Measurements from ENCODE around the gene IFT74.

IFT74 gene

GRCh38 chr9:26946753-26947727, 9.2 kb upstream of the IFT74 start, which contains the start of gene PLAA:
TSS of gene PLAA (minus strand) at chr9:26947242. CDS start at chr9:26947045, 197 bp downstream.
- no peaks in the 10 kb centered on the region for H3K36me3 ChIP-seq (ENCODE audit: control insufficient read depth, low read depth, low read length)
- peaks cover 8% of the 10 kb centered on the region for H3K4me1 ChIP-seq (ENCODE audit: control insufficient read depth, low read depth, low read length)
- no peaks in the 10 kb centered on the region for H3K27me3 ChIP-seq (ENCODE audit: control insufficient read depth, insufficient read depth, low read length)
- no peaks in the 10 kb centered on the region for H3K9me3 ChIP-seq (ENCODE audit: control insufficient read depth, low read depth, low read length)
- peak within 1 kb of the TSS; percentile 74 for H3K27ac ChIP-seq (ENCODE audit: low read length)
- H3K4me3 ChIP-seq (ENCODE audit: low read length), result peak within 1 kb of the TSS; percentile 75
- H3K9ac ChIP-seq (ENCODE audit: low read length), result peak within 1 kb of the TSS; percentile 87

DNA sequence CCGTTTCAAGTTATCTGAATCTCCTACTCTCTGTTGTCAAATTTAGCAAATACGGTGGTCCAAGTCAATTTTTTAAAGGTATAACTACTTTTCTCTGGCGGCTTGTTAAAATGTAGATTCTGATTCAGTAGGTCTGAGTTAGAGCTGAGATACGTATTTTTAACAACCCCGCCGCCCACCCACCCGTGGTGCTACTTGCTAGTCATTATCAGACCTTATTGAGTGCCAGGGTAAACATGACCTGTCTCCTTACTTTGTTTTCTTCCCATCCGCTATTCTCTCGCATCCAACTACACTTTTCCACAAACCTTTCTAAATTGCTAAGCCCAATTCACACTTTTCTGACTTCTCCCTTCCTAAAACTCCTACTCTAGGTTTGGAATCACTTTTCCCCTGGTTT, 8.5 kb upstream of the IFT74 start:
- Histone ChIP-seq H3K4me1 (ENCODE audit: control insufficient read depth, low read depth, low read length) (peaks cover 8% of the 10 kb centered on the region), H3K9ac (ENCODE audit: low read length) (peak overlapping the region; percentile 87), H3K27ac (ENCODE audit: low read length) (peak overlapping the region; percentile 74), H3K4me3 (ENCODE audit: low read length) (peak overlapping the region; percentile 75), H3K27me3 (ENCODE audit: control insufficient read depth, insufficient read depth, low read length) (no peaks in the 10 kb centered on the region), H3K36me3 (ENCODE audit: control insufficient read depth, low read depth, low read length) (no peaks in the 10 kb centered on the region), H3K9me3 (ENCODE audit: control insufficient read depth, low read depth, low read length) (no peaks in the 10 kb centered on the region)

- Histone ChIP-seq H3K27ac (ENCODE audit: low read length) (no peak overlapping the region), H3K9ac (ENCODE audit: low read length) (no peak overlapping the region), H3K27me3 (ENCODE audit: control insufficient read depth, insufficient read depth, low read length) (no peaks in the 10 kb centered on the region), H3K36me3 (ENCODE audit: control insufficient read depth, low read depth, low read length) (no peaks in the 10 kb centered on the region), H3K9me3 (ENCODE audit: control insufficient read depth, low read depth, low read length) (no peaks in the 10 kb centered on the region), H3K4me3 (ENCODE audit: low read length) (no peak overlapping the region), H3K4me1 (ENCODE audit: control insufficient read depth, low read depth, low read length) (peaks cover 8% of the 10 kb centered on the region)
These were observed 6.6 kb upstream of the IFT74 start for GRCh38 chr9:26949637-26950069.

DNA sequence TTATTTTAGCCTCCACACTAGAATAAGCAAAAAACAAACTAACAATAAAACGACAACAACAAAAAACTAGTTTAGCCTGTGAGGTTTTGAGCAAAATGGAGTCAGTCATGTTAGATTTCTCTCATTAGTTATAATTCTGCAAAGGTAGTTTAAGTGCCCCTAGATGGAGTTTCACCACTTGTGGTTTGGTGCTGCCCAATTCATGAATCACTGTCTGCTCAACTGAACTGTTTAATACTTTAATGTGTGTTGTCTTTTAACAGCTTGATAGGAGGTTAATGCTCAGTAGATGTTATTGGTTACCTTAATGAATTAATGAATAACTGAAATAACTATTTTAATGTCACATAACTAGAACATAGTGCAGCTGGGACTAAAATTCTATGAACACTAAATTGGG, 5.7 kb upstream of the IFT74 start:
- no peaks in the 10 kb centered on the region for H3K36me3 ChIP-seq (ENCODE audit: control insufficient read depth, low read depth, low read length)
- H3K4me3 ChIP-seq (ENCODE audit: low read length), result no peak overlapping the region
- no peaks in the 10 kb centered on the region for H3K27me3 ChIP-seq (ENCODE audit: control insufficient read depth, insufficient read depth, low read length)
- H3K9me3 ChIP-seq (ENCODE audit: control insufficient read depth, low read depth, low read length), result no peaks in the 10 kb centered on the region
- H3K4me1 ChIP-seq (ENCODE audit: control insufficient read depth, low read depth, low read length), result peaks cover 11% of the 10 kb centered on the region
- H3K9ac ChIP-seq (ENCODE audit: low read length), result no peak overlapping the region
- H3K27ac ChIP-seq (ENCODE audit: low read length), result no peak overlapping the region

- H3K27me3 ChIP-seq (ENCODE audit: control insufficient read depth, insufficient read depth, low read length), result no peaks in the 10 kb centered on the region
- H3K27ac ChIP-seq (ENCODE audit: low read length), result no peak overlapping the region
- no peaks in the 10 kb centered on the region for H3K36me3 ChIP-seq (ENCODE audit: control insufficient read depth, low read depth, low read length)
- H3K4me3 ChIP-seq (ENCODE audit: low read length), result no peak overlapping the region
- H3K9ac ChIP-seq (ENCODE audit: low read length), result no peak overlapping the region
- H3K9me3 ChIP-seq (ENCODE audit: control insufficient read depth, low read depth, low read length), result no peaks in the 10 kb centered on the region
- peaks cover 11% of the 10 kb centered on the region for H3K4me1 ChIP-seq (ENCODE audit: control insufficient read depth, low read depth, low read length)
These were observed 4.4 kb upstream of the IFT74 start for GRCh38 chr9:26951794-26952193.

DNA sequence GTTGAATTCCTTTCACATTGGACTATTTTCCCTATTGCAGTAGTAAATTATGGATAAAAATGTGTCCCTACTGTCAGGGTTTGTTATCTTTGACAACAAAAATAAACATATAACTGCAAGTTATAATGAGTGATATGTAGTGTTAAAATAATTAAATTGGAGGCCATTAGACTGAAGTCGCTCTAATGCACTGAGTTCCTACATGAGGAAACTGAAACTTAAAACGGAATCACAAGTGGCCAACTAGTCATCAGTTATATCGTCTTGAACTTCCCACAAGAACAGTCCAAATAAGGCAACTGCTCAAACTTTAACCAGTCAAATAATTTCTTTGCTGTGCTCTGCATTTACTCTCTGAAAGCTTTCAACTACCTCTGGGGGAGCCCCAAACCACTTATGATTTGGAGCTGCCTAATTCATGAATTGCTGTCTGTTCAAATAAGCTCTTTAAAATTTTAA, 2.1 kb upstream of the IFT74 start:
- peaks cover 15% of the 10 kb centered on the region for H3K4me1 ChIP-seq (ENCODE audit: control insufficient read depth, low read depth, low read length)
- H3K27ac ChIP-seq (ENCODE audit: low read length), result no peak overlapping the region
- H3K9ac ChIP-seq (ENCODE audit: low read length), result no peak overlapping the region
- H3K4me3 ChIP-seq (ENCODE audit: low read length), result no peak overlapping the region
- H3K27me3 ChIP-seq (ENCODE audit: control insufficient read depth, insufficient read depth, low read length), result no peaks in the 10 kb centered on the region
- no peaks in the 10 kb centered on the region for H3K36me3 ChIP-seq (ENCODE audit: control insufficient read depth, low read depth, low read length)
- H3K9me3 ChIP-seq (ENCODE audit: control insufficient read depth, low read depth, low read length), result no peaks in the 10 kb centered on the region

DNA sequence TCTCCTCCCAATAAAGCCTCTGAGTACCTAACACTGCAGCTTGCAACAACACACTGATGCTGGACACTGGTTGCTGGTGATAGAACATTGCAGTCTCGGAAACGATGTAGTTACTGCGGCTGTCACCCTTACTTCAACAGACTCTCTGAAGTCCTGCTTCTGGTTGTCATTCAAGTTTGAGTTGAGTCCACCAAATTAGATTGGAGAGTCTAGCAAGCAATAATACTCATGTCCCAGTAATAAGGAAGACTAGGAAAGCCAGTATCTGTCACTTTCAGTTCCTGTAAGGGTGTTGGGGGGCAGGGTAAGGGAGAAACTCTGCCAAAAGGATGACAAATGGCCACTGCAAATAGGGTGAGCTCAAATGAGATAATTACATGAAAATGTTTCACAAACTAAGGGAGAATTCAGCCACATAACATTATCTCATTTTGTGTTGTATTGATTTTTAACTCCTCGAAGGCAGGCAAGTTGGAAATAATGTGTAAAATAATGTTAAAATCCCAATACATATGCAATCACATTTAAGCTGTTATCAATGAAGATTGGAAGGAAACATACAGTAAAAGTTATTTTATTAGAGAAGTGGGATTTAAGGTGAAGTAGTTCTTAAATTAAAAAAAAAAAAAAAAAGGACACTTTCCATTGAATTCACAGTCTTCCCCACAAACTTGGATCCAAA, 849 bp upstream of the IFT74 start:
- H3K9ac ChIP-seq (ENCODE audit: low read length), result peak overlapping the region; percentile 76
- peaks cover 15% of the 10 kb centered on the region for H3K4me1 ChIP-seq (ENCODE audit: control insufficient read depth, low read depth, low read length)
- no peaks in the 10 kb centered on the region for H3K27me3 ChIP-seq (ENCODE audit: control insufficient read depth, insufficient read depth, low read length)
- H3K4me3 ChIP-seq (ENCODE audit: low read length), result peak overlapping the region; percentile 70
- H3K36me3 ChIP-seq (ENCODE audit: control insufficient read depth, low read depth, low read length), result no peaks in the 10 kb centered on the region
- H3K27ac ChIP-seq (ENCODE audit: low read length), result no peak overlapping the region
- no peaks in the 10 kb centered on the region for H3K9me3 ChIP-seq (ENCODE audit: control insufficient read depth, low read depth, low read length)

DNA sequence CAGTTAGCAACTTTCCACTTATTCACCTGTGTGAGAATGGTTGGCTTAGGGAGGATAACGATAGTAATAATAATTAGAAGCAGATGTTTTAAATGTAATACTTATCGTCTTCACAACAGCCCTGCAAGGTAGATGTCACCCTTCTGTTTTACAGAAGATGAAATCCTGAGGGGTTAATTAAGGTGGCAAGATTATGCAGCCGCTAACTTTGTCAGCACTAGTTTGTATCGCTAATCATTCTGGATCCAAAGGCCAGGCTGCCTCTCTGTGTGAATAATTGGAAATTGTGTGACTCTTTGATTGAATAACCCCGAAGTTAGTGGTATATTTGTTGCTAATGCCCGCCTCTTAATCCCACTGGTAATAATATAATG, 635 bp downstream of the IFT74 start:
- peak overlapping the region; percentile 76 for H3K9ac ChIP-seq (ENCODE audit: low read length)
- no peaks in the 10 kb centered on the region for H3K27me3 ChIP-seq (ENCODE audit: control insufficient read depth, insufficient read depth, low read length)
- H3K36me3 ChIP-seq (ENCODE audit: control insufficient read depth, low read depth, low read length), result no peaks in the 10 kb centered on the region
- peak overlapping the region; percentile 87 for H3K27ac ChIP-seq (ENCODE audit: low read length)
- H3K4me1 ChIP-seq (ENCODE audit: control insufficient read depth, low read depth, low read length), result peaks cover 15% of the 10 kb centered on the region
- H3K4me3 ChIP-seq (ENCODE audit: low read length), result peak overlapping the region; percentile 70
- H3K9me3 ChIP-seq (ENCODE audit: control insufficient read depth, low read depth, low read length), result no peaks in the 10 kb centered on the region

- Histone ChIP-seq H3K9me3 (ENCODE audit: control insufficient read depth, low read depth, low read length) (no peaks in the 10 kb centered on the region), H3K4me1 (ENCODE audit: control insufficient read depth, low read depth, low read length) (peaks cover 25% of the 10 kb centered on the region), H3K4me3 (ENCODE audit: low read length) (no peak overlapping the region), H3K9ac (ENCODE audit: low read length) (no peak overlapping the region), H3K27me3 (ENCODE audit: control insufficient read depth, insufficient read depth, low read length) (no peaks in the 10 kb centered on the region), H3K27ac (ENCODE audit: low read length) (no peak overlapping the region), H3K36me3 (ENCODE audit: control insufficient read depth, low read depth, low read length) (no peaks in the 10 kb centered on the region)
These were observed 15.5 kb downstream of the IFT74 start for GRCh38 chr9:26971721-26972120.

DNA sequence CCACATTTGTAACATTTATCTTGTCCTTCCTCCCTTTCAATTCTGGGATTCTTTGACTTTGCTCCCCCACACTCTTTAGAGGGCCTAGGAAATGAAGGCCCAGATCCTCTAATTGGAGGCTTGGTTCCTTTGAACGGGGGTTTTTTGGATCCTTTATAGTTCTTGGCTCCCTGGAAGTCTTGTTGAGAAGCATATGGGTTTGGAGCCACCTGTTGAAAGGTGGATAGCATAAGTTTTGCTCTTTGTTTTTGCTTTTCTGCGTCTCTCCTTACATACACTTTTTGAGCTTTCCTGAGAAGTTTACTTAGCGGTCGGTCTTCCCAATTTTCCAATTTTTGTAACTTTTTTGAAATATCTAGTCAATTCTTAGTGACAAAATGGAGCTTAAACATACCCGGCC, 17.8 kb downstream of the IFT74 start:
- Histone ChIP-seq H3K36me3 (ENCODE audit: control insufficient read depth, low read depth, low read length) (no peaks in the 10 kb centered on the region), H3K4me1 (ENCODE audit: control insufficient read depth, low read depth, low read length) (peaks cover 26% of the 10 kb centered on the region), H3K27me3 (ENCODE audit: control insufficient read depth, insufficient read depth, low read length) (no peaks in the 10 kb centered on the region), H3K9me3 (ENCODE audit: control insufficient read depth, low read depth, low read length) (no peaks in the 10 kb centered on the region), H3K27ac (ENCODE audit: low read length) (no peak overlapping the region), H3K4me3 (ENCODE audit: low read length) (no peak overlapping the region), H3K9ac (ENCODE audit: low read length) (no peak overlapping the region)

DNA sequence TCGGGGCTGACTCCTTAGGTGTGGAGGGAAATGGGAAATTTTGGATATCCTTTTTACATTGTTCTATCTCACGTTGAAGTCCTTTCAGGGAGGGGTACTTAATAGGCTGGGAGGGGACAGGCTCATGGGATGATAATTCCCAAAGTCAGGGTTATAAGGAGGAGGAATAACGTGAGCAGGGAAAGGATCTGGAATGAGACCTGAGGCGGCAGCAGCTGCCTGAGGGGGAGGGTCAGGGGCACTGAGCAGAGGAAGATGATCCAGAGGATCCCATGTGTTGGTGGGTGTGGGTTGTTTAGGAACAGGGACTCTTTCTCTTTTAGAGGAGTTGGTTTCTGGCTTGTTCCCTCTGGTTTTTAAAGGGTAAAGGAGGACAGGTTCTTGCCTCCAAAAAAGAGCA, 18.7 kb downstream of the IFT74 start:
- Histone ChIP-seq H3K36me3 (ENCODE audit: control insufficient read depth, low read depth, low read length) (no peaks in the 10 kb centered on the region), H3K27me3 (ENCODE audit: control insufficient read depth, insufficient read depth, low read length) (no peaks in the 10 kb centered on the region), H3K27ac (ENCODE audit: low read length) (peak overlapping the region; percentile 14), H3K9me3 (ENCODE audit: control insufficient read depth, low read depth, low read length) (no peaks in the 10 kb centered on the region), H3K4me1 (ENCODE audit: control insufficient read depth, low read depth, low read length) (peaks cover 26% of the 10 kb centered on the region), H3K4me3 (ENCODE audit: low read length) (no peak overlapping the region), H3K9ac (ENCODE audit: low read length) (peak overlapping the region; percentile 57)
